Kidney (tissue), 14 donors: ENCODE results near the gene TMIE. TPM values are rescaled to one million over a fixed set of nuclear protein-coding genes. Genes with fewer than 3 reads are reported as not detected.

Experiments used
- DNase-seq, 5 donors: peaks; one replicate each; pipeline ENCODE4 v3.0.0-alpha.2; 2013 to 2020
- FAIRE-seq: peaks from 2 replicates; lab custom pipeline; 2012; peaks lifted over from hg19 to GRCh38; lab: Jason Lieb, UNC
- H3K27ac ChIP-seq, 2 donors: one replicate each; pipeline ENCODE4 v1.7.0; 2013; ENCODE audit warnings: low read depth in 2 of 2, low read length in 2 of 2, inconsistent platforms in 1 of 2
- H3K27me3 ChIP-seq: one replicate; pipeline ENCODE4 v1.7.1; 2013; ENCODE audit warnings: low read length, inconsistent platforms; ENCODE audit not compliant: control insufficient read depth, insufficient read depth
- H3K36me3 ChIP-seq, 3 donors: one replicate each; pipeline versions ENCODE4 v1.7.0 to v1.7.1; 2013; ENCODE audit warnings: low read length in 3 of 3, control low read depth in 1 of 3, inconsistent platforms in 1 of 3; ENCODE audit not compliant: insufficient read depth in 3 of 3, control insufficient read depth in 2 of 3
- H3K4me1 ChIP-seq, 3 donors: one replicate each; pipeline versions ENCODE4 v1.7.0 to v1.7.1; 2013; ENCODE audit warnings: low read length in 3 of 3, inconsistent platforms in 1 of 3, low read depth in 1 of 3; ENCODE audit not compliant: control insufficient read depth in 2 of 3, insufficient read depth in 2 of 3
- H3K4me3 ChIP-seq, 3 donors: one replicate each; pipeline versions ENCODE4 v1.7.0 to v1.8.1; 2013; ENCODE audit warnings: low read length in 3 of 3, control low read depth in 1 of 3, inconsistent platforms in 1 of 3
- H3K9ac ChIP-seq, 3 donors: one replicate each; pipeline versions ENCODE4 v1.7.0 to v1.7.1; 2013; ENCODE audit warnings: low read length in 3 of 3, control low read depth in 1 of 3, inconsistent platforms in 1 of 3
- H3K9me3 ChIP-seq, 3 donors: one replicate each; pipeline versions ENCODE4 v1.7.0 to v1.7.1; 2013; ENCODE audit warnings: low read length in 3 of 3, control low read depth in 1 of 3, inconsistent platforms in 1 of 3; ENCODE audit not compliant: control insufficient read depth in 2 of 3, insufficient read depth in 1 of 3
- CTCF ChIP-seq: IDR thresholded peaks from 3 replicates; pipeline ENCODE4 v1.5.1; 2012; ENCODE audit warnings: mild to moderate bottlenecking, moderate library complexity, borderline replicate concordance; ENCODE audit not compliant: insufficient read depth; ENCODE audit errors: extremely low read depth
- intact Hi-C: fragments of 100-400 bp; cut with DNase I; formaldehyde crosslinking; loops from one replicate; pipeline ENCODE4 v1.11.1; 2022
- polyA plus RNA-seq: library from polyadenylated mRNA; stranded (reverse); fragments of 350-450 nt; fragmentation: Illumina TruSeq; extraction: RNeasy Lipid Tissue Mini Kit (QIAGEN cat#74804); gene quantifications from one replicate; pipeline ENCODE4 v1.2.3, GENCODE V29; 2014; ENCODE audit warnings: low read depth, low replicate concordance; ENCODE audit not compliant: insufficient read depth
- total RNA-seq: library from RNA; stranded (reverse); fragmentation: NEBNext Ultra II Directional; extraction: Animal tissue kit (Norgen Biotek cat#: 25700); gene quantifications from one replicate; pipeline ENCODE4 v1.2.1, GENCODE V29; 2021
- donor health status: control.
- donor health status: control.
- donor health status: control.
- donor health status: control.
- donor health status: control.
- donor health status: DM: yes; HTN: yes; CAD: no.
- donor health status: Normal renal cell carcinoma (clear cell type).

TMIE gene
- total and polyA plus RNA-seq, 2 donors from 2014 or later: 0.79 to 1.3 TPM

GRCh38 chr3:46755646-46756045 is 54.5 kb downstream of the TMIE start:
- H3K27ac ChIP-seq: no peak overlapping the region
- H3K27me3 ChIP-seq: no peaks in the 10 kb centered on the region
- no peak for DNase-seq
- FAIRE-seq: no peak
- intact Hi-C loops: no loop called here
- TF ChIP-seq CTCF: no peak
- H3K9ac ChIP-seq: no peak overlapping the region
- H3K4me1 ChIP-seq: no peaks in the 10 kb centered on the region
- no peaks in the 10 kb centered on the region for H3K36me3 ChIP-seq
- no peaks in the 10 kb centered on the region for H3K9me3 ChIP-seq
- no peak overlapping the region for H3K4me3 ChIP-seq

- FAIRE-seq (no peak), DNase-seq (no peak)
- TF ChIP-seq CTCF: no peak
- no peaks in the 10 kb centered on the region for H3K9me3 ChIP-seq
- no peaks in the 10 kb centered on the region for H3K4me1 ChIP-seq
- H3K36me3 ChIP-seq: no peaks in the 10 kb centered on the region
- H3K27me3 ChIP-seq: no peaks in the 10 kb centered on the region
- intact Hi-C loops: no loop called here
- no peak overlapping the region for H3K9ac ChIP-seq
- no peak overlapping the region for H3K27ac ChIP-seq
- H3K4me3 ChIP-seq: no peak overlapping the region
Measured at GRCh38 chr3:46756642-46757041, 55.5 kb downstream of the TMIE start.

- no peak for FAIRE-seq
- Histone ChIP-seq H3K4me1 (no peaks in the 10 kb centered on the region), H3K27ac (no peak overlapping the region), H3K9ac (no peak overlapping the region), H3K36me3 (no peaks in the 10 kb centered on the region), H3K9me3 (peaks cover 0 to 2% (median 0%) of the 10 kb centered on the region in 3 donors), H3K27me3 (no peaks in the 10 kb centered on the region), H3K4me3 (no peak overlapping the region)
- TF ChIP-seq CTCF: no peak
- peak in 3 of 5 donors; percentile 29 to 42 (median 41) for DNase-seq
- intact Hi-C loops: no loop called here
Measured at GRCh38 chr3:46759239-46760167, 58.3 kb downstream of the TMIE start.

Other genes with a start within 250 kb of the TMIE start
- gene LTF, start 236.5 kb upstream of the TMIE start, total RNA-seq: 1,823 TPM
- gene LTF, start 236.5 kb upstream of the TMIE start, polyA plus RNA-seq: 34.7 TPM
- gene RTP3, start 203.4 kb upstream of the TMIE start, total RNA-seq: not detected
- 0.30 TPM for gene RTP3, start 203.4 kb upstream of the TMIE start, polyA plus RNA-seq
- 7.5 TPM for gene LRRC2, start 135.1 kb upstream of the TMIE start, total RNA-seq
- gene LRRC2, start 135.1 kb upstream of the TMIE start, polyA plus RNA-seq: 3.4 TPM
- 0.44 TPM for gene FAM240A, start 88.9 kb upstream of the TMIE start, total RNA-seq
- not detected for gene FAM240A, start 88.9 kb upstream of the TMIE start, polyA plus RNA-seq
- gene ALS2CL, start 7.7 kb upstream of the TMIE start, total RNA-seq: 78.9 TPM
- 43.0 TPM for gene ALS2CL, start 7.7 kb upstream of the TMIE start, polyA plus RNA-seq
- gene PRSS50, start 16.5 kb downstream of the TMIE start, total RNA-seq: 0.35 TPM
- gene PRSS50, start 16.5 kb downstream of the TMIE start, polyA plus RNA-seq: 0.19 TPM
- 41.3 TPM for gene MYL3, start 162.1 kb downstream of the TMIE start, total RNA-seq
- 81.9 TPM for gene MYL3, start 162.1 kb downstream of the TMIE start, polyA plus RNA-seq
- 286 TPM for gene PTH1R, start 176.3 kb downstream of the TMIE start, total RNA-seq
- 1,885 TPM for gene PTH1R, start 176.3 kb downstream of the TMIE start, polyA plus RNA-seq